ENCODE data around the gene MAPK10. TPM values are rescaled to one million over a fixed set of nuclear protein-coding genes. Genes with fewer than 3 reads are reported as not detected.

The MAPK10 gene
- total and polyA plus RNA-seq, 2 of the 8 experiments (the other 6 are each of a cell fraction or from before 2014, with no cell fraction given): 2.5 to 3.1 TPM

DNA sequence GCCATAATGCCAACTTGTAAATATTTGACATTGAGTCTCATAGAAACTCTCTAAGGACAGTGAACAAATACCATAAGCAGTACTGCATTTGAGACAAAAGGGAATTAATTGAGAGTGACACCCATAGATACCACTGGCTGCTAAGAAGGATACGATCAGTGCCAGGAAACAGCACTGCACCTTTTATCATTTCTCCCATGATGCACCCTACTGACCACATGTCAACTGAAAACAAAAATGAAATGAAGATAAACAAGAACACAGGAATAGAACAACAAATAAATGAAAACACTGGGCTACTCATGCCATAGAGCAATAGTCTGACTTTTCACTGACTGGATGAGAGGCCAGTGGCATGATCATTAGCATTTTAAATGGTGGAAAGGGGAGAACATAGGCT, 270.8 kb downstream of the MAPK10 start:
- FAIRE-seq (no peak), DNase-seq (ENCODE audit: low read depth in 1 of 2, low spot score in 2 of 2) (no peak)
- no peak overlapping the region for H4K5ac ChIP-seq (ENCODE audit: insufficient read length, low read depth, low read length)
- CTCF ChIA-PET (ENCODE audit: partially characterized antibody): no interaction called here
- H3K79me2 ChIP-seq (ENCODE audit: control insufficient read depth in 1 of 2, insufficient read depth in 2 of 2, low read length in 2 of 2): no peaks in the 10 kb centered on the region
- H2BK5ac ChIP-seq (ENCODE audit: low read depth, low read length): no peak overlapping the region
- H3K23ac ChIP-seq (ENCODE audit: insufficient read length): no peak overlapping the region
- H3K79me1 ChIP-seq (ENCODE audit: low read depth, low read length): no peaks in the 10 kb centered on the region
- H2BK12ac ChIP-seq (ENCODE audit: low read depth, low read length): no peak overlapping the region
- no peaks in the 10 kb centered on the region for H3K36me3 ChIP-seq (ENCODE audit: control insufficient read depth in 2 of 4, insufficient read depth in 4 of 4, low read length in 3 of 4)
- no peak overlapping the region for H3K56ac ChIP-seq (replicated peaks; ENCODE audit: insufficient read length, low read depth, low read length)
- no peak overlapping the region for H2BK15ac ChIP-seq (ENCODE audit: low read length)
- H3K27me3 ChIP-seq (replicated peaks in 1 of 4; ENCODE audit: control insufficient read depth in 3 of 4, extremely low read depth in 1 of 4, insufficient read depth in 3 of 4, low read length in 3 of 4): no peaks in the 10 kb centered on the region
- H3K9ac ChIP-seq (replicated peaks in 1 of 4; ENCODE audit: extremely low read depth in 1 of 4, low read depth in 3 of 4, low read length in 3 of 4): no peak overlapping the region
- no peak overlapping the region for H3K14ac ChIP-seq (ENCODE audit: insufficient read length)
- no peaks in the 10 kb centered on the region for H3K23me2 ChIP-seq (ENCODE audit: low read depth, low read length)
- H3K27ac ChIP-seq (ENCODE audit: low read depth, low read length): no peak overlapping the region
- H3K4me3 ChIP-seq (ENCODE audit: extremely low read depth in 1 of 4, insufficient read depth in 2 of 4, low read depth in 3 of 4, low read length in 4 of 4): no peak overlapping the region
- WGBS, 2 experiments (ENCODE audit: extremely low coverage in 1 of 2, insufficient coverage in 1 of 2, insufficient read length in 1 of 2, insufficient replicate concordance in 2 of 2, low coverage in 1 of 2, low lambda C conversion rate in 2 of 2, missing lambda C conversion rate in 1 of 2): 96% methylated on average over 1 of the region's 1 CpG; no CpG with 5 or more reads in 1 of the 2 experiments
- no peak overlapping the region for H4K8ac ChIP-seq (ENCODE audit: extremely low read depth, insufficient read depth, low read length)
- peaks cover 0 to 3% (median 1%) of the 10 kb centered on the region in 4 experiments; a peak in 2 of 7 replicates for H3K4me1 ChIP-seq (replicated peaks in 1 of 4; ENCODE audit: control insufficient read depth in 3 of 4, insufficient read depth in 4 of 4, low read length in 3 of 4)
- no peak overlapping the region for H3K18ac ChIP-seq (ENCODE audit: extremely low read depth, low read length)
- no peak overlapping the region for H2BK20ac ChIP-seq (ENCODE audit: low read length)
- H3K4ac ChIP-seq (replicated peaks; ENCODE audit: insufficient read length, low read depth, low read length): no peak overlapping the region
- H2AFZ ChIP-seq (ENCODE audit: low read length): no peak overlapping the region
- no peak overlapping the region for H2BK120ac ChIP-seq (replicated peaks; ENCODE audit: low read depth, low read length)
- no peak overlapping the region for H4K91ac ChIP-seq (replicated peaks; ENCODE audit: insufficient read length, low read length)
- no peak overlapping the region for H2AK5ac ChIP-seq (ENCODE audit: low read depth, low read length)
- H3K9me3 ChIP-seq (ENCODE audit: insufficient read depth in 2 of 2, low read depth in 1 of 2, low read length in 1 of 2): peaks cover under 1% of the 10 kb centered on the region in 2 experiments; a peak in 2 of 4 replicates
- no peaks in the 10 kb centered on the region for H4K20me1 ChIP-seq (replicated peaks in 1 of 2; ENCODE audit: control insufficient read depth in 1 of 2, insufficient read depth in 2 of 2, low read length in 2 of 2)
- H3K4me2 ChIP-seq (ENCODE audit: insufficient read depth in 1 of 2, low read depth in 2 of 2, low read length in 2 of 2): no peak overlapping the region
- POLR2A ChIA-PET (ENCODE audit: partially characterized antibody): no interaction called here
- TF ChIP-seq POLR2A (IDR thresholded peaks at IDR 0.05; ENCODE audit: control extremely low read depth in 1 of 2, low read depth in 2 of 2, low read length in 2 of 2) (no peak), HDAC6 (IDR thresholded peaks at IDR 0.05; ENCODE audit: low read depth, low read length) (no peak), SUZ12 (IDR thresholded peaks at IDR 0.05; ENCODE audit: low read length) (no peak), CHD1 (IDR thresholded peaks at IDR 0.05; ENCODE audit: low read depth, low read length) (no peak), GABPA (IDR thresholded peaks at IDR 0.05; ENCODE audit: borderline replicate concordance, insufficient read depth, low read length) (no peak), RXRA (IDR thresholded peaks at IDR 0.05; ENCODE audit: insufficient read depth, low read depth, low read length) (no peak), JUN (IDR thresholded peaks at IDR 0.05; ENCODE audit: low read depth, low read length) (no peak), FOSL1 (IDR thresholded peaks at IDR 0.05; ENCODE audit: insufficient read depth, low read depth, low read length) (no peak), EGR1 (IDR thresholded peaks at IDR 0.05; ENCODE audit: borderline replicate concordance, low read depth, low read length) (no peak)
- TF ChIP-seq, protein P1, sequence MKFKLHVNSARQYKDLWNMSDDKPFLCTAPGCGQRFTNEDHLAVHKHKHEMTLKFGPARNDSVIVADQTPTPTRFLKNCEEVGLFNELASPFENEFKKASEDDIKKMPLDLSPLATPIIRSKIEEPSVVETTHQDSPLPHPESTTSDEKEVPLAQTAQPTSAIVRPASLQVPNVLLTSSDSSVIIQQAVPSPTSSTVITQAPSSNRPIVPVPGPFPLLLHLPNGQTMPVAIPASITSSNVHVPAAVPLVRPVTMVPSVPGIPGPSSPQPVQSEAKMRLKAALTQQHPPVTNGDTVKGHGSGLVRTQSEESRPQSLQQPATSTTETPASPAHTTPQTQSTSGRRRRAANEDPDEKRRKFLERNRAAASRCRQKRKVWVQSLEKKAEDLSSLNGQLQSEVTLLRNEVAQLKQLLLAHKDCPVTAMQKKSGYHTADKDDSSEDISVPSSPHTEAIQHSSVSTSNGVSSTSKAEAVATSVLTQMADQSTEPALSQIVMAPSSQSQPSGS (IDR thresholded peaks at IDR 0.05; ENCODE audit: low read length): no peak
- TF ChIP-seq, protein P2, sequence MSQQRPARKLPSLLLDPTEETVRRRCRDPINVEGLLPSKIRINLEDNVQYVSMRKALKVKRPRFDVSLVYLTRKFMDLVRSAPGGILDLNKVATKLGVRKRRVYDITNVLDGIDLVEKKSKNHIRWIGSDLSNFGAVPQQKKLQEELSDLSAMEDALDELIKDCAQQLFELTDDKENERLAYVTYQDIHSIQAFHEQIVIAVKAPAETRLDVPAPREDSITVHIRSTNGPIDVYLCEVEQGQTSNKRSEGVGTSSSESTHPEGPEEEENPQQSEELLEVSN (IDR thresholded peaks at IDR 0.05): no peak
- TF ChIP-seq, protein P3, sequence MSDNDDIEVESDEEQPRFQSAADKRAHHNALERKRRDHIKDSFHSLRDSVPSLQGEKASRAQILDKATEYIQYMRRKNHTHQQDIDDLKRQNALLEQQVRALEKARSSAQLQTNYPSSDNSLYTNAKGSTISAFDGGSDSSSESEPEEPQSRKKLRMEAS (IDR thresholded peaks at IDR 0.05): no peak
